Fibroblast of skin of abdomen (primary cell): ENCODE data around the gene TSFM.
"Not testable (repeated sequence)": the region's sequence is repeated elsewhere in the genome, so short reads cannot be mapped to it uniquely, and the experiment has no call there.

Experiments
- DNase-seq: peaks from one replicate; pipeline ENCODE4 v3.0.0-alpha.2; 2013

TSFM gene

DNA sequence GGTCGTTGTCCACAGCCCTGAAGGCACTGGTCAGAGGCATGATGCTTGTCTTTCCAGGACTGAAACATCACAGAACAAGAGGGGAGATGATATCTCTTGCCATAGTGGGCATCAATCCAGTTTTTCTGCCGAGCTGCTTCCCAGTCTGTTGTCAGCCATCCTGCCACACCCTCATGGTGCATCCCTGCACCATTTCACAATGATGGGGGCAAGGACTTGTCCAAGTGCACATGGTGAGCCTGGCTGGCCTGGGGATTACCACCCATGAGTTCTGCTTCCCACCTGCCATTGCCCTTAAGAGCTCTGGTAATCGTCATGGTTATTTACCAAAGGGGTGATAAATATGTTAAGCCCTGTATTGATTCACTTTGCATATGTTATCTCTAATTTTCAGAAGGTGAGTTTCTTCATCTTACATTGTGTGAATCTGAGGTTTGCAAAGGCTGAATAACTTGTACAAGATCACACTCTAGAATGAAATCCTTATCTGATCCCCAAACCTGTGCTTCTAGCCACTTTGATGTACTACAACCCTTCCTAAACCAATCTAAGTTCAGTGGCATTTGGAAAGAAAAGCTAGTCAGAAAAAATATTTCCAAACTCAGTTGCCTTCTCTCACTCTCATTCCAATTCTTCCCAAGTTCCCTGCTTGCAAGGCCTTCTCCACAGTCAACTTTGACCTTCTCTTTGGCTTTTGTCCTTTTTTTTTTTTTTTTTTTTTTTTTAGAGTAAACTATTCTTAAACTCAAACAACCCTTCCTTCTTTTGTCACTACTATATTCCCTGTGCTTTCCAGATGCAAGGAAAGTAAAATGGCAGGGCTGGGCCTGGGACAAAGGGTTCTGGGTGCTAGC, 33.6 kb downstream of the TSFM start:
- DNase-seq = no peak

GRCh38 chr12:57816855-57817151, 34.2 kb downstream of the TSFM start:
- peak; percentile 40 for DNase-seq

DNA sequence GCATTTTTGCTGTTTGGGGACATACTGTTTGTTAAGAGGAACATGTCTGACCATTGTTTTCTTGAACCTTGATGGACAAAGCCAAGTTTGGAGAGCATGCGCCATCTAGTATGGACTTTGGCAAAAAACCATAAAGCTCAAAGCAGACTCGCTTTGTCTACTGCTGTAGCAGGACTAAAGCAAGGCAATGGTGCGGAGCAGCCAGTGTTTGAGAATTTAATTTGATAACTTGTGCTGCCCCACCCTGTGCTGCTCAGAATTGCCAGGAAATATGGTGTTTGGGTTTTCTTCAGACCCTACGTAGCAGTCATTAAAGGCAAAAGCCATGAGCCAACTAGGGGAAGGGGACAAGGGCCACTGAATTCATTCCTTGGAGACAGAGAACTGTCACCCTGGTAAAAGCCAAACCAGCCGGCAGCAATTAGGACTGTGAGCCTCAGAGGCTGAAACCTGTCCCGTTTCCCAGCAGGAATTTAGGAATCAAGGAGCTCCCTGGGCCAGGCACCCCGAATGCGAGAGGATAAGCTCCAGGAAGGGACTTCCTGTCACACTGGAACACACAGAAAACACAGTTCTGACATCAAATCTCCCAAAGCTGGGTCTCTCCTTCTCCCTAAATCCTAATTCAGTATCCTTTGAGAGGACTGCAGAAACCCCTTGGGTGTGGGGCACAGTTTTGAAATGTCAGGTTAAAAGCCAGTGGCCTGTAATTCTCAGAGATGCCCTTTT, 34.8 kb downstream of the TSFM start:
- no peak for DNase-seq

DNA sequence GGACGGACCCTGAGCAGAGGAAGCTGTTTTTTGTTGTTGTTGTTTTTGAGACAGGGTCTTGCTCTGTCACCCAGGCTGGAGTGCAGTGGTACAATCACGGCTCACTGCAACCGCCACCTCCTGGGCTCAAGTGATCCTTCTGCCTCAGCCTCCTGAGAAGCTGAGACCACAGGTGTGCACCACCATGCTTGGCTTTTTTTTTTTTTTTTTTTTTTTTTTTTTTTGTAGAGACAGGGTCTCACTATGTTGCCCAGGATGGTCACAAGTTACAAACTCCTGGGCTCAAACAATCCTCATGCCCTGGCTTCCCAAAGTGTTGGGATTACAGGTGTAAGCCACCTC, 35.4 kb downstream of the TSFM start:
- DNase-seq = not testable (repeated sequence)

DNA sequence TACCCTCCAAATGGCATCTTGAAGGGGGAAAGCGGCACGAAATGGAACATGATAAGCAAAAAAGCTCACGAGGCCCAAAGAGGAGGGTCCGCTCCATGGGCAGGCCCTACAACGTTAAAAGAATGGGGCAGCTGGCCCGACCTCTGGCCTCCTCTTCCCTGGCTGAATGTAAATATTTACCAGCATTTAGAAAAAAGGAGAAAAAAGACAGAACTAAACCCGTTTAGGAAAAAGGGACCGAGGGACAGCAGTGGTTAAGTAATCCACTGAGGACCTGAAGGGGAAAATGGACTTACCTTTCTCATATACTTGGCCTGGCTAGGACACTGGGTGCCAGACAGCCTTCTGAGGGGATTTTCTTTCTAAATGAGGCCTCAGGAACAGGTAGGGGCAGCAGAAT, 37.5 kb downstream of the TSFM start:
- DNase-seq = not testable (repeated sequence)

- DNase-seq = not testable (repeated sequence)
Measured at GRCh38 chr12:57821015-57821414, 38.4 kb downstream of the TSFM start.

DNA sequence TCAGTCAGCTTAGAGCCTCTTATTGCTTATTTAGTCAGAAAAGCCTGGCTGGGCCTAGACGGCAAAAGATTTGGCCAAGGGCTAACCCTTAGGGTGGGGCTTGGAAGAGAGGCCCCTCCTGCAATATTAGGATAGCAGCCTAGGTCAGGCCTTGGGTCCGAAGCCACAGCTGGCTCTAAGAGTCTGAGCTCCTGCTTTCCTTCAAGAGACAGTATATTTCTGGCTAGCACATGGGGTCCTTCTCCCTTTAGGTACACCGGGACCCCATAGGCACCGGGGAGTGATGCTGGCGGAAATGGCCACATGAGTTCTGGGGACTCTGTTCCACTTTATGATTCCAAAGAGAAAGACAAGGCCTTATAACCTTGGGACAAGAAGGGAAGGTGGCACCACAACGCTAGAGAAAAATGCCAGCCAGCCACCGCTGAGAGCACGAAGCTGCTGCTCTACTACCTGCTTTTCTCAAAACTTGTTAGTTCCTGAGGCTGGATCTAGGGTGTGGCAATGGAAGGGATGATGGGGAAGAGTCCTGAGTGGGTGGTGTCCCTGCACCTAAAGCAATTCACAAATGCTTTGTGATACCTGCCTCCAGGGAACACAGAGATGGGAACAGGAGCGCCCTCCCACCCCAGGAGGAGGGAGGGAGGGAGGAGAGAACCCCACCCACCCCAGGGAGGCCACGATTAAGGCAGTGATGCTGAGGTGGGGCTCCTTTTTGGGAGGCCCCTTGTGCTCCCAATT, 39.1 kb downstream of the TSFM start:
- no peak for DNase-seq

DNA sequence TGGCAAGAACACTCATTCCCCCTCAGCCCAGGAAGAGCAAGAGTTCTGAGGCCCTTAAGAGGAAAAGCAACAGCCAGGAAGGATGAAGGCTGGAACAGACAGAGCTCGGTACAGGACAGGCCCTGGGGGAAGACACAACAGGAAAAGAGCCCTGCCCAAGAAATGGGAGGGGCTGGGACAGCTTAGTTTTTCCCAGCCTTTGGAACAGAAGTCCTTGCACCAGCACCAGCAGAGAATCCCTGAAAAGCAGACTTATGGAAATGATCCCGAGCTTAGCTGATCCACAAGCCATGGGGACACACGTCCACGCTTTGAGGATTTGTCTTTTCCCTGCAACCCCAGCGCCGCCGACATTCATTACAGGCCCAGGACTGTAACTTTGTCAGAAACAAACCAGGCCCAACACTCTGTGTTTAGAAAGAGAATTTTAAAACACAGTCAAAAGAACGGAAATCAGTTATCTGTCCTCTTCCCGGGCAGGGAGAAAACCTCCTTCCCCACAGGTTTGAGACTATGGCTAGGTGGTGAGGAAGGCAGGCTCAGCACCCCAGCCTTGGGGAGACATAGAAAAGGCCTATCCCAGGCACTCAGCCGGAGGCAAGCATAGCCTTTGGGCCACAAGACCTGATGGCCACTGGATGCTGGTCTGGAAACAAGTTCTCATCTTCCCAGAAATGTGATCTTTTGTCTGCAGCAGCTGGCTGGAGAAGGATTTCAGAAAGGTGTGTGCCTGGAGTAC, 40.0 kb downstream of the TSFM start:
- DNase-seq = no peak

GRCh38 chr12:57823131-57823907, 40.7 kb downstream of the TSFM start:
- DNase-seq = no peak

- no peak for DNase-seq
Measured at GRCh38 chr12:57823908-57824640, 41.5 kb downstream of the TSFM start.

- no peak for DNase-seq
Measured at GRCh38 chr12:57825451-57825850, 42.9 kb downstream of the TSFM start.

GRCh38 chr12:57826400-57826799, 43.8 kb downstream of the TSFM start:
- DNase-seq = no peak

DNA sequence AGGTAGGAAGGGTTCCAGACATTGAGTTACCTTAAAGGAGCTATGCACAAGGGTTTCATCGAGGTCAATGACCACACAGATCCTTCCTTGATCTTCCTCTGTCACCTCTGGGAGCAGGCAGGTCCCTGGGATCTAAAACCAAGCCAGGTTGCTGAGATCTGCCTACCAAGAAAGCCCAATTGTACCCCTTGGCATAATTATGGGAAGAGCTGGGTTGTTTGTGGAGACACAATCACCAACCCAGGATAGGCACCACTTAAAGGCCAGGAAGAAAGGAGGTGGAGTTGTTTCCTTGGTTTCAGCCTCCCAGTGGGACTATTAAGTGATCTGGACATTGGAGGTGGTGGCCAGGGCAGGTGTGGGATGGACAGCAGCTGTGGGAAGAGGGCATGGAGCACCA, 44.4 kb downstream of the TSFM start:
- DNase-seq = no peak

DNA sequence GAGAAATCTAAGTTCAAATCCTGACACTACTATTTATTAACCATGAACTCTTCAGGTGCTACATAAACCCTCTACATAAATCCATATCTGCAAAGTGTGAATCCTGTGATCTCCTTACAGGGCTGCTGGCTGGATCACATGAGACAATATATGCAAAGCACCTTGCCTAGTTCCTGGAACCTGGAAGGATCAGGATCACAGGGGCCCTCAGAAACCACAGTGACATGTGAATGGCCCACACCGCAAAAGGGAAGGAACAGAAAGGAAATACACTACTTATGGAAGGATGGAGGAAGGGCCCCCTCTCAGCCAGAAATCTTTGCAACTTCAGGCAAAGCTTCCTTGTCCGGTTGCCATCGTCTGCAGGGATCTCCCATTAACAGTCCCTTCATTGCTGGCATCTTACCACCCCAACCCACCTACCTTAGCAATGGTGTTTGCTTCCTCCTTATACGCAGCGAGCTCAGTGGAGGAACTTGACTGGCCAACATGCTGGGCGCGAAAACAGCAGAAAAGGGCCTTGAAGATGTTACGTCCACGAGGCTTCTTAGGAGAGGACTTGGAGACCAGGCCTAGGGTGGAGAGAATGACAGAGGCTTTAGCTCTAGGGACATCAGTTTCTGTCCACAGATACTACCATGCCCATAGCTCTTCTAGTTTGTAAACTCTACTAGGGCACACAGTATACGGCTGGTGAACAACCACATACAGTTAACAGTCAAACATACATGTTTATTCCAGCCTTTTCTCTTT, 46.6 kb downstream of the TSFM start:
- no peak for DNase-seq

- no peak for DNase-seq
Measured at GRCh38 chr12:57830393-57830792, 47.8 kb downstream of the TSFM start.

GRCh38 chr12:57832966-57833365, 50.4 kb downstream of the TSFM start:
- DNase-seq = peak; percentile 35

DNA sequence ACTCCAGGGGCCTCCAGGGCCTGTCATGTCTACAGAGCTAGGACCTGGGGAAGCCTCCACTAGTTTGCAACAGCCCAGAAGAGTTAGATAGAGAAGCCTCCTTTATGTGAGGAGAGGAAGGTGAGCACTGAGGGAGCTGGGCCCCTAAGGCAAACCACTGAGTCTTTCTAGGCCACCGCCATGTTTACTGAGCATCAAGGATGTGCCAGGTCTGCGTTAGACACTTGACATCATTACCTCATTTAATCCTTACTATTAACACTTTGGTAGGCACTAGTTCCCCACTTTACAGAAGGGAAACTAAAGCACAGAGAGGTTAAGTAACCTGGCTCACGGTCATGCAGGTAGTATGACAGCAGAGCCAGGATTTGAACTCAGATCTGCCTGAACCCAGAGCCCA, 51.1 kb downstream of the TSFM start:
- no peak for DNase-seq

DNA sequence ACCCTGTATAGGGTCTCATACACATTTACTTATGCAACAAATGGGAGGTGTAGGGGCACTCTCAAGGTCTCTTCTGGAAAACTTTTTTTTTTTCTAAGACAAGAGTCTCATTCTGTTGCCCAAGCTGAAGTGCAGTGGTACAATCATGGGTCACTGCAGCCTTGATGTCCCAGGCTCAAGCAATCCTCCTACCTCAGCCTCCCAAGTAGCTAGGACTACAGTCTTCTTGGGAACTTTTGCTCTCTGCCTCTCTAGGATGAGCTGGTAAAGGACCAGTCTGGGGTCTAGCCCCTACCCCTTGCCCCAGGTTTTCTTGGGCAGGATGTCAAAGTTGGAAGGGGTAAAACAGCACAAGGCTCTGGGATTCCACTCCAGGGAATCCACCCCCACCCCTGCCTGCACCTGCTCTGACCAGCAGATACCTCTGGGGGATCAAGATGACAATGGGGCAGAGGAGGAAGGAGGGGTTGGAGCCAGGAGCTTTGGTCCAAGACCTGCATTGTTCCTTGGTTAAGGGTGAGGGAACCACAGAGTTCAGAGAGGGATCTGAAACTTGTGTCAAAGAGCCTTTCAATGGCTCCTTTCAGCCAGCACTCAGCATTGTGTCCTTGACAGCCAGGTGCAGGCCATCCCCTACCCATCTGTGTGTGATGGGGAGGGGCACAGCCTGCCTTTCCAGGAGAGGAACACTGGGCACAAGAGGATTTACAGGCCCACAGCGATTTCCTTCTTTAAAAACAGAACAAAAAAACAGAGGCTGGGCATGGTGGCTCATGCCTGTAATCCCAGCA, 51.7 kb downstream of the TSFM start:
- DNase-seq = no peak

GRCh38 chr12:57835366-57836288, 53.0 kb downstream of the TSFM start:
- DNase-seq = no peak
